OCI-LY1 (cell line): ENCODE measurements around the gene GABRB3.

Experiments
- EZH2 ChIP-seq: fragments of 200-600 bp; sonication (generic), shearing (Covaris generic); IDR thresholded peaks from 2 replicates; pipeline ENCODE4 v1.8.0; 2017; ENCODE audit warnings: borderline replicate concordance, mixed run types, mild to moderate bottlenecking, antibody characterized with exemption, low read length, moderate library complexity, mixed read lengths
- TF ChIP-seq, protein P1 (sequence below): fragments of 200-600 bp; sonication (generic), shearing (Covaris generic); IDR thresholded peaks from 2 replicates; pipeline ENCODE4 v1.5.1; 2017; ENCODE audit warnings: mild to moderate bottlenecking, antibody characterized with exemption, low read length, moderate library complexity, mixed read lengths

DNA sequence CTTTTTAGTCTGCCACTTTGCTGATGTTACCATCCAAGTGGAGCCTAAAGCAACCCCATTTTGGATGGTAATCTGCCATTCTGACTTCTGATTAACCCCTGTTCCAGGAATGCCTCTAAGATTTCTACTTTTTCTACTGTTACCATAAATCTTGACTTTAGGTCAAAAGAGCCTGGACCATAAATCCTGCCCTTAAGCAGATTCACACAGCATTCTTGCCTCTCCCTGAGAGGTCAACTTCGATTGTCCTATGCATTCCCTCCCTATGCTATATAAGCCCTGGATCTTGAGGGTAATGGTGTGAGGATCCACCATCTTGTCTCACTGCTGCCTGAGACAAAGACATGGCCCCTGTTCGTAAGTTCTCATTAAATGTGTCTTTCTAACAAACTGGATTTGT lies 177.3 kb downstream of the GABRB3 start:
- TF ChIP-seq, protein P1, sequence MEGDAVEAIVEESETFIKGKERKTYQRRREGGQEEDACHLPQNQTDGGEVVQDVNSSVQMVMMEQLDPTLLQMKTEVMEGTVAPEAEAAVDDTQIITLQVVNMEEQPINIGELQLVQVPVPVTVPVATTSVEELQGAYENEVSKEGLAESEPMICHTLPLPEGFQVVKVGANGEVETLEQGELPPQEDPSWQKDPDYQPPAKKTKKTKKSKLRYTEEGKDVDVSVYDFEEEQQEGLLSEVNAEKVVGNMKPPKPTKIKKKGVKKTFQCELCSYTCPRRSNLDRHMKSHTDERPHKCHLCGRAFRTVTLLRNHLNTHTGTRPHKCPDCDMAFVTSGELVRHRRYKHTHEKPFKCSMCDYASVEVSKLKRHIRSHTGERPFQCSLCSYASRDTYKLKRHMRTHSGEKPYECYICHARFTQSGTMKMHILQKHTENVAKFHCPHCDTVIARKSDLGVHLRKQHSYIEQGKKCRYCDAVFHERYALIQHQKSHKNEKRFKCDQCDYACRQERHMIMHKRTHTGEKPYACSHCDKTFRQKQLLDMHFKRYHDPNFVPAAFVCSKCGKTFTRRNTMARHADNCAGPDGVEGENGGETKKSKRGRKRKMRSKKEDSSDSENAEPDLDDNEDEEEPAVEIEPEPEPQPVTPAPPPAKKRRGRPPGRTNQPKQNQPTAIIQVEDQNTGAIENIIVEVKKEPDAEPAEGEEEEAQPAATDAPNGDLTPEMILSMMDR = no peak
- no peak for TF ChIP-seq EZH2
